ENCODE data around the gene MUC22. TPM values are rescaled to one million over a fixed set of nuclear protein-coding genes. Genes with fewer than 3 reads are reported as not detected.

Gene MUC22
- total RNA-seq, 2 donors from 2014 or later = 0.17 TPM; not detected in 1

GRCh38 chr6:30972816-30973215 is 37.5 kb upstream of the MUC22 start:
- intact Hi-C loops (cut with DNase I) = no loop called here
- H3K9me3 ChIP-seq = no peaks in the 10 kb centered on the region
- no peaks in the 10 kb centered on the region for H3K27me3 ChIP-seq (replicated peaks; ENCODE audit: insufficient read depth)
- 94% methylated on average over 4 of the region's 4 CpGs for WGBS
- H3K4me3 ChIP-seq = no peak overlapping the region
- TF ChIP-seq CTCF (IDR thresholded peaks at IDR 0.05) = no peak
- TF ChIP-seq POLR2AphosphoS5 (IDR thresholded peaks at IDR 0.05) = no peak
- TF ChIP-seq POLR2A (IDR thresholded peaks at IDR 0.05) = no peak
- DNase-seq (ENCODE audit: low spot score) = no peak
- H3K4me1 ChIP-seq (replicated peaks) = no peaks in the 10 kb centered on the region
- H3K27ac ChIP-seq = no peak overlapping the region
- H3K36me3 ChIP-seq = no peaks in the 10 kb centered on the region

GRCh38 chr6:30974490-30975252 is 35.6 kb upstream of the MUC22 start:
- intact Hi-C loops (cut with DNase I) = no loop called here
- DNase-seq (ENCODE audit: low spot score) = no peak
- H3K9me3 ChIP-seq = no peaks in the 10 kb centered on the region
- H3K4me3 ChIP-seq = no peak overlapping the region
- 60% methylated on average over 4 of the region's 4 CpGs for WGBS
- H3K27me3 ChIP-seq (replicated peaks; ENCODE audit: insufficient read depth) = no peaks in the 10 kb centered on the region
- H3K36me3 ChIP-seq = no peaks in the 10 kb centered on the region
- H3K27ac ChIP-seq = no peak overlapping the region
- H3K4me1 ChIP-seq (replicated peaks) = no peaks in the 10 kb centered on the region
- TF ChIP-seq CTCF (IDR thresholded peaks at IDR 0.05) (no peak), POLR2AphosphoS5 (IDR thresholded peaks at IDR 0.05) (no peak), POLR2A (IDR thresholded peaks at IDR 0.05) (no peak)

- WGBS = 19% methylated on average over 1 of the region's 1 CpG
Observed at GRCh38 chr6:30979141-30979540, 31.1 kb upstream of the MUC22 start.

GRCh38 chr6:30979690-30980089 is 30.6 kb upstream of the MUC22 start:
- intact Hi-C loops (cut with DNase I) = no loop called here
- Histone ChIP-seq H3K27me3 (replicated peaks; ENCODE audit: insufficient read depth) (no peaks in the 10 kb centered on the region), H3K4me1 (replicated peaks) (no peaks in the 10 kb centered on the region), H3K9me3 (no peaks in the 10 kb centered on the region), H3K27ac (no peak overlapping the region), H3K4me3 (no peak overlapping the region), H3K36me3 (no peaks in the 10 kb centered on the region)
- DNase-seq (ENCODE audit: low spot score) = no peak
- TF ChIP-seq POLR2A (IDR thresholded peaks at IDR 0.05) (no peak), CTCF (IDR thresholded peaks at IDR 0.05) (no peak), POLR2AphosphoS5 (IDR thresholded peaks at IDR 0.05) (no peak)
- WGBS = 68% methylated on average over 4 of the region's 4 CpGs

More at GRCh38 chr6:30979141-30979540, 31.1 kb upstream of the MUC22 start:
- H3K9me3 ChIP-seq = no peaks in the 10 kb centered on the region
- no peaks in the 10 kb centered on the region for H3K36me3 ChIP-seq
- no peaks in the 10 kb centered on the region for H3K4me1 ChIP-seq (replicated peaks)
- H3K27me3 ChIP-seq (replicated peaks; ENCODE audit: insufficient read depth) = no peaks in the 10 kb centered on the region
- intact Hi-C loops (cut with DNase I) = no loop called here
- H3K27ac ChIP-seq = no peak overlapping the region
- no peak for DNase-seq (ENCODE audit: low spot score)
- H3K4me3 ChIP-seq = no peak overlapping the region
- TF ChIP-seq POLR2A (IDR thresholded peaks at IDR 0.05) (no peak), CTCF (IDR thresholded peaks at IDR 0.05) (no peak), POLR2AphosphoS5 (IDR thresholded peaks at IDR 0.05) (no peak)
